ENCODE results near the gene SLC44A2.
A peak's percentile ranks its signal among the peaks of the same experiment; 100 is the strongest.

SLC44A2 gene

GRCh38 chr19:10625003-10625761 is at the start of gene SLC44A2:
Gene SLC44A2 (plus strand): TSS chr19:10625553. CDS start chr19:10625634, 81 bp downstream.
- DNase-seq (ENCODE audit: low read depth in 2 of 2), result no peak

GRCh38 chr19:10577951-10578350 is 47.4 kb upstream of the SLC44A2 start:
- no peak for DNase-seq (ENCODE audit: low read depth in 2 of 2)

- peak; percentile 77 to 83 for DNase-seq (ENCODE audit: low read depth in 2 of 2)
These were observed 44.2 kb upstream of the SLC44A2 start for GRCh38 chr19:10580979-10581631.

GRCh38 chr19:10582091-10582490 is 43.3 kb upstream of the SLC44A2 start:
- no peak for DNase-seq (ENCODE audit: low read depth in 2 of 2)

- DNase-seq (ENCODE audit: low read depth in 2 of 2), result no peak
These were observed 42.1 kb upstream of the SLC44A2 start for GRCh38 chr19:10583036-10583776.

- no peak for DNase-seq (ENCODE audit: low read depth in 2 of 2)
These were observed 39.0 kb upstream of the SLC44A2 start for GRCh38 chr19:10586396-10586795.

GRCh38 chr19:10587022-10587838 is 38.1 kb upstream of the SLC44A2 start, which contains the start of gene AP1M2:
Gene AP1M2 (minus strand): TSS chr19:10587312. CDS start chr19:10587231, 81 bp downstream.
- DNase-seq (ENCODE audit: low read depth in 2 of 2), result no peak

- DNase-seq (ENCODE audit: low read depth in 2 of 2), result no peak
These were observed 37.6 kb upstream of the SLC44A2 start for GRCh38 chr19:10587839-10588150.

GRCh38 chr19:10593148-10593547 is 32.2 kb upstream of the SLC44A2 start:
- no peak for DNase-seq (ENCODE audit: low read depth in 2 of 2)

- DNase-seq (ENCODE audit: low read depth in 2 of 2), result no peak
These were observed 31.3 kb upstream of the SLC44A2 start for GRCh38 chr19:10593820-10594637.

GRCh38 chr19:10600149-10600548 is 25.2 kb upstream of the SLC44A2 start:
- DNase-seq (ENCODE audit: low read depth in 2 of 2), result no peak

- DNase-seq (ENCODE audit: low read depth in 2 of 2), result no peak
These were observed 23.4 kb upstream of the SLC44A2 start for GRCh38 chr19:10601999-10602329.

GRCh38 chr19:10602330-10603083 is 22.8 kb upstream of the SLC44A2 start:
- peak; percentile 75 to 85 for DNase-seq (ENCODE audit: low read depth in 2 of 2)

GRCh38 chr19:10603084-10603872 is 22.1 kb upstream of the SLC44A2 start:
- peak; percentile 72 to 78 for DNase-seq (ENCODE audit: low read depth in 2 of 2)

- peak in 1 of 2 donors; percentile 13 for DNase-seq (ENCODE audit: low read depth in 2 of 2)
These were observed 21.4 kb upstream of the SLC44A2 start for GRCh38 chr19:10603873-10604459.

GRCh38 chr19:10604460-10604980 is 20.8 kb upstream of the SLC44A2 start:
- DNase-seq (ENCODE audit: low read depth in 2 of 2), result no peak

GRCh38 chr19:10611907-10612306 is 13.4 kb upstream of the SLC44A2 start:
- no peak for DNase-seq (ENCODE audit: low read depth in 2 of 2)

- DNase-seq (ENCODE audit: low read depth in 2 of 2), result no peak
These were observed 12.7 kb upstream of the SLC44A2 start for GRCh38 chr19:10612499-10613119.

All from stimulated activated CD8-positive, alpha-beta memory T cell treated with anti-CD3 and anti-CD28 coated beads, Interleukin-7, amount 100 ng/mL, for 4 hours (primary cell).